GM15510 (cell line): ENCODE data around the gene PCBP3.

ENCODE experiments used
- POLR2A ChIP-seq: IDR thresholded peaks from 3 replicates; pipeline ENCODE4 v1.6.1; 2011; ENCODE audit warnings: borderline replicate concordance; ENCODE audit not compliant: insufficient read length; ENCODE audit errors: extremely low read depth

Gene PCBP3

GRCh38 chr21:45799765-45800338, 156.3 kb downstream of the PCBP3 start:
- no peak for TF ChIP-seq POLR2A

- TF ChIP-seq POLR2A = no peak
Observed at GRCh38 chr21:45800339-45801080, 157.0 kb downstream of the PCBP3 start.

- no peak for TF ChIP-seq POLR2A
Observed at GRCh38 chr21:45801129-45801964, 157.8 kb downstream of the PCBP3 start.

- TF ChIP-seq POLR2A = no peak
Observed at GRCh38 chr21:45801989-45802388, 158.5 kb downstream of the PCBP3 start.

- TF ChIP-seq POLR2A = no peak
Observed at GRCh38 chr21:45802425-45802824, 158.9 kb downstream of the PCBP3 start.

GRCh38 chr21:45802956-45803617, 159.6 kb downstream of the PCBP3 start:
- TF ChIP-seq POLR2A = no peak

- TF ChIP-seq POLR2A = no peak
Observed at GRCh38 chr21:45803618-45804340, 160.3 kb downstream of the PCBP3 start.

GRCh38 chr21:45804809-45805313, 161.3 kb downstream of the PCBP3 start:
- TF ChIP-seq POLR2A = no peak

GRCh38 chr21:45805321-45805720, 161.8 kb downstream of the PCBP3 start:
- TF ChIP-seq POLR2A = no peak

GRCh38 chr21:45806042-45806441, 162.5 kb downstream of the PCBP3 start:
- TF ChIP-seq POLR2A = no peak

GRCh38 chr21:45809421-45809820, 165.9 kb downstream of the PCBP3 start:
- no peak for TF ChIP-seq POLR2A

GRCh38 chr21:45811136-45811535, 167.6 kb downstream of the PCBP3 start:
- no peak for TF ChIP-seq POLR2A

- no peak for TF ChIP-seq POLR2A
Observed at GRCh38 chr21:45816794-45817193, 173.3 kb downstream of the PCBP3 start.

GRCh38 chr21:45817345-45817744, 173.8 kb downstream of the PCBP3 start:
- no peak for TF ChIP-seq POLR2A
